SK-N-SH (cell line): Measurements from ENCODE around the gene SLC25A27. TPM values are rescaled to one million over a fixed set of nuclear protein-coding genes. Genes with fewer than 3 reads are reported as not detected.
"Not testable (repeated sequence)": the region's sequence is repeated elsewhere in the genome, so short reads cannot be mapped to it uniquely, and the experiment has no call there.

Experiments
- CTCF ChIA-PET: fragments of 300-600, 350-600 bp; formaldehyde crosslinking; extraction: SDS; loops from one replicate; lab custom pipeline; 2021; lab: Yijun Ruan, JAX
- POLR2A ChIA-PET: fragments of 350-600 bp; sonication (Branson Sonifier 250); formaldehyde crosslinking; extraction: SDS; loops from one replicate; lab custom pipeline; 2020; ENCODE audit warnings: antibody characterized with exemption, inconsistent platforms; lab: Yijun Ruan, JAX
- DNase-seq: peaks from one replicate; pipeline ENCODE4 v3.0.0; 2012
- H2AFZ ChIP-seq: fragments of 200-600 bp; sonication (generic); 2 replicates; pipeline ENCODE4 v1.8.1; 2016; ENCODE audit warnings: antibody characterized with exemption, mild to moderate bottlenecking, low read depth
- H3F3A ChIP-seq: fragments of 200-600 bp; sonication (generic); replicated peaks from 2 replicates; pipeline ENCODE3; 2016; ENCODE audit warnings: antibody characterized with exemption, mild to moderate bottlenecking; ENCODE audit not compliant: insufficient read depth
- H3K27ac ChIP-seq, 2 experiments: fragments of 200-500 bp in 1 of 2; fragments of 200-600 bp in 1 of 2; sonication (Bioruptor generic) in 1 of 2; sonication (generic), shearing (Covaris generic) in 1 of 2; 2 replicates each; pipeline versions ENCODE4 v1.5.1 to v1.6.1; 2014 to 2016; ENCODE audit warnings: low read depth in 2 of 2, inconsistent platforms in 1 of 2, low read length in 1 of 2, mild to moderate bottlenecking in 1 of 2, mixed read lengths in 1 of 2
- H3K27me3 ChIP-seq: fragments of 200-600 bp; sonication (generic), shearing (Covaris generic); 2 replicates; pipeline ENCODE4 v1.6.1; 2016; ENCODE audit warnings: mixed run types; ENCODE audit not compliant: insufficient read depth
- H3K36me3 ChIP-seq, 2 experiments: fragments of 200-500 bp in 1 of 2; fragments of 200-600 bp in 1 of 2; sonication (Bioruptor generic) in 1 of 2; sonication (generic) in 1 of 2; replicated peaks in 1 of 2; 2 replicates each; pipeline versions ENCODE3 to v1.5.1; 2014 to 2016; ENCODE audit warnings: low read length in 1 of 2, mild to moderate bottlenecking in 1 of 2; ENCODE audit not compliant: insufficient read depth in 2 of 2, control insufficient read depth in 1 of 2
- H3K4me1 ChIP-seq, 2 experiments: fragments of 200-500 bp in 1 of 2; fragments of 200-600 bp in 1 of 2; sonication (Bioruptor generic) in 1 of 2; sonication (generic), shearing (Covaris generic) in 1 of 2; 2 replicates each; pipeline versions ENCODE4 v1.5.1 to v1.6.1; 2014 to 2016; ENCODE audit warnings: low read depth in 1 of 2, low read length in 1 of 2, mixed run types in 1 of 2; ENCODE audit not compliant: insufficient read depth in 2 of 2, control insufficient read depth in 1 of 2
- H3K4me2 ChIP-seq: fragments of 200-600 bp; sonication (generic), shearing (Covaris generic); 2 replicates; pipeline ENCODE4 v1.6.1; 2017; ENCODE audit warnings: mixed run types
- H3K4me3 ChIP-seq, 2 experiments: fragments of 200-500 bp in 1 of 2; fragments of 200-600 bp in 1 of 2; sonication (Bioruptor generic) in 1 of 2; sonication (generic), shearing (Covaris generic) in 1 of 2; 2 replicates each; pipeline versions ENCODE4 v1.5.1 to v1.8.1; 2014 to 2016; ENCODE audit warnings: low read depth in 2 of 2, inconsistent platforms in 1 of 2, low read length in 1 of 2, mild to moderate bottlenecking in 1 of 2, mixed read lengths in 1 of 2, moderate library complexity in 1 of 2
- H3K79me2 ChIP-seq: fragments of 200-600 bp; sonication (generic); 2 replicates; pipeline ENCODE4 v1.8.1; 2017; ENCODE audit warnings: mild to moderate bottlenecking; ENCODE audit not compliant: insufficient read depth
- H3K9ac ChIP-seq: fragments of 200-600 bp; sonication (generic); 2 replicates; pipeline ENCODE4 v1.6.1; 2017; ENCODE audit warnings: mixed run types
- H3K9me2 ChIP-seq: fragments of 200-600 bp; sonication (generic); 2 replicates; pipeline ENCODE4 v1.6.1; 2017; ENCODE audit warnings: mixed run types
- H3K9me3 ChIP-seq: fragments of 200-600 bp; sonication (generic); 2 replicates; pipeline ENCODE4 v1.6.1; 2017; ENCODE audit warnings: mixed run types, mild to moderate bottlenecking, moderate library complexity
- H4K20me1 ChIP-seq: fragments of 200-600 bp; sonication (generic); 2 replicates; pipeline ENCODE4 v1.6.1; 2017; ENCODE audit warnings: mild to moderate bottlenecking, mixed run types; ENCODE audit not compliant: insufficient read depth
- CTCF ChIP-seq: fragments of 200-600 bp; sonication (generic); IDR thresholded peaks from 2 replicates; pipeline ENCODE4 v1.6.1; 2017; ENCODE audit warnings: antibody characterized with exemption, mild to moderate bottlenecking, moderate library complexity
- FOXJ3 ChIP-seq: sonication (generic); formaldehyde crosslinking; IDR thresholded peaks from 2 replicates; pipeline ENCODE4 v1.5.1; 2020; ENCODE audit warnings: mild to moderate bottlenecking, missing genetic modification reagents
- MAX ChIP-seq: IDR thresholded peaks from 2 replicates; pipeline ENCODE4 v1.4.0; 2012; ENCODE audit warnings: low read depth
- MEF2A ChIP-seq: IDR thresholded peaks from 2 replicates; pipeline ENCODE4 v1.4.0; 2012; ENCODE audit warnings: low read depth, borderline replicate concordance
- RCOR1 ChIP-seq: fragments of 150-350 bp; IDR thresholded peaks from 2 replicates; pipeline ENCODE4 v1.6.1; 2017; ENCODE audit warnings: antibody characterized with exemption, low read length
- WGBS: methylation state at CpG from one replicate; pipeline ENCODE4 v1.1.6; 2017; ENCODE audit warnings: low lambda C conversion rate; 5-methylcytosine and 5-hydroxymethylcytosine counted together
- polyA plus RNA-seq, 3 experiments: library from polyadenylated mRNA; depleted of rRNA; stranded (reverse); fragments of >200 nt; gene quantifications; 2 replicates each; pipeline ENCODE4 v1.2.3, GENCODE V29; 2012
- TF ChIP-seq, protein P1 (sequence below): fragments of 150-350 bp; IDR thresholded peaks from 2 replicates; pipeline ENCODE4 v1.6.1; 2017; ENCODE audit warnings: antibody characterized with exemption, low read length, low read depth, borderline replicate concordance
- TF ChIP-seq, protein P2 (sequence below): IDR thresholded peaks from 2 replicates; pipeline ENCODE4 v1.4.0; 2012; ENCODE audit warnings: low read depth, borderline replicate concordance

The SLC25A27 gene
- polyA plus RNA-seq, 1 of the 3 experiments (the other 2 are of a cell fraction): 0.66 TPM

- H3F3A ChIP-seq: no peaks in the 10 kb centered on the region
- no peaks in the 10 kb centered on the region for H3K9me3 ChIP-seq
- no peak overlapping the region for H3K27ac ChIP-seq
- no peak overlapping the region for H3K9ac ChIP-seq
- H3K9me2 ChIP-seq: no peaks in the 10 kb centered on the region
- POLR2A ChIA-PET: no interaction called here
- H3K27me3 ChIP-seq: no peaks in the 10 kb centered on the region
- no peaks in the 10 kb centered on the region for H4K20me1 ChIP-seq
- H3K4me1 ChIP-seq: no peaks in the 10 kb centered on the region
- TF ChIP-seq FOXJ3 (CRISPR knock-in tag) (no peak), CTCF (no peak)
- TF ChIP-seq, all 33 proteins: peak for 0
- Histone ChIP-seq H3K36me3 (no peaks in the 10 kb centered on the region), H3K4me3 (no peak overlapping the region), H2AFZ (no peak overlapping the region), H3K4me2 (no peak overlapping the region), H3K79me2 (no peaks in the 10 kb centered on the region)
- CTCF ChIA-PET: interaction anchor here (1.0 kb wide), 1 partner anchor 13 kb away, joined by 3 read pairs; no protein-coding TSS in a partner anchor
- no peak for DNase-seq
- WGBS: 64% methylated on average over 1 of the region's 1 CpG
These were observed 7.5 kb upstream of the SLC25A27 start for GRCh38 chr6:46645265-46645664.

GRCh38 chr6:46648108-46648507, 4.7 kb upstream of the SLC25A27 start:
- H4K20me1 ChIP-seq, H3K79me2 ChIP-seq, H3K27ac ChIP-seq, POLR2A ChIA-PET, H3K36me3 ChIP-seq, H3K4me3 ChIP-seq, H3K9me3 ChIP-seq, H3K9me2 ChIP-seq, H2AFZ ChIP-seq, H3F3A ChIP-seq, H3K27me3 ChIP-seq, H3K9ac ChIP-seq, DNase-seq, H3K4me2 ChIP-seq, CTCF ChIA-PET, H3K4me1 ChIP-seq: not testable (repeated sequence)
- WGBS: 19% methylated on average over 3 of the region's 4 CpGs

GRCh38 chr6:46648869-46649492, 3.8 kb upstream of the SLC25A27 start:
- Histone ChIP-seq H3K4me2 (no peak overlapping the region), H3K9ac (no peak overlapping the region), H3F3A (no peaks in the 10 kb centered on the region), H3K9me3 (peaks cover 7% of the 10 kb centered on the region; the same call in 1 of the 2 replicates), H3K4me3 (no peak overlapping the region), H3K79me2 (no peaks in the 10 kb centered on the region), H3K27ac (no peak overlapping the region), H3K4me1 (peaks cover 0 to 3% of the 10 kb centered on the region in 2 experiments; a peak in 2 of 4 replicates), H3K27me3 (no peaks in the 10 kb centered on the region), H3K36me3 (no peaks in the 10 kb centered on the region), H3K9me2 (no peaks in the 10 kb centered on the region), H4K20me1 (no peaks in the 10 kb centered on the region), H2AFZ (no peak overlapping the region)
- no peak for DNase-seq
- WGBS: 18% methylated on average over 5 of the region's 5 CpGs
- no peak for TF ChIP-seq MEF2A
- TF ChIP-seq, protein P1, sequence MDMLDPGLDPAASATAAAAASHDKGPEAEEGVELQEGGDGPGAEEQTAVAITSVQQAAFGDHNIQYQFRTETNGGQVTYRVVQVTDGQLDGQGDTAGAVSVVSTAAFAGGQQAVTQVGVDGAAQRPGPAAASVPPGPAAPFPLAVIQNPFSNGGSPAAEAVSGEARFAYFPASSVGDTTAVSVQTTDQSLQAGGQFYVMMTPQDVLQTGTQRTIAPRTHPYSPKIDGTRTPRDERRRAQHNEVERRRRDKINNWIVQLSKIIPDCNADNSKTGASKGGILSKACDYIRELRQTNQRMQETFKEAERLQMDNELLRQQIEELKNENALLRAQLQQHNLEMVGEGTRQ: no peak
- TF ChIP-seq MAX: no peak
- TF ChIP-seq, protein P2, sequence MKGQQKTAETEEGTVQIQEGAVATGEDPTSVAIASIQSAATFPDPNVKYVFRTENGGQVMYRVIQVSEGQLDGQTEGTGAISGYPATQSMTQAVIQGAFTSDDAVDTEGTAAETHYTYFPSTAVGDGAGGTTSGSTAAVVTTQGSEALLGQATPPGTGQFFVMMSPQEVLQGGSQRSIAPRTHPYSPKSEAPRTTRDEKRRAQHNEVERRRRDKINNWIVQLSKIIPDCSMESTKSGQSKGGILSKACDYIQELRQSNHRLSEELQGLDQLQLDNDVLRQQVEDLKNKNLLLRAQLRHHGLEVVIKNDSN: no peak
- TF ChIP-seq RCOR1: no peak
- POLR2A ChIA-PET: no interaction called here
- CTCF ChIA-PET: no interaction called here
